ENCODE results near the gene MRPS12.
A peak's percentile ranks its signal among the peaks of the same experiment; 100 is the strongest.
"Not testable (repeated sequence)": the region's sequence is repeated elsewhere in the genome, so short reads cannot be mapped to it uniquely, and the experiment has no call there.

The MRPS12 gene

DNA sequence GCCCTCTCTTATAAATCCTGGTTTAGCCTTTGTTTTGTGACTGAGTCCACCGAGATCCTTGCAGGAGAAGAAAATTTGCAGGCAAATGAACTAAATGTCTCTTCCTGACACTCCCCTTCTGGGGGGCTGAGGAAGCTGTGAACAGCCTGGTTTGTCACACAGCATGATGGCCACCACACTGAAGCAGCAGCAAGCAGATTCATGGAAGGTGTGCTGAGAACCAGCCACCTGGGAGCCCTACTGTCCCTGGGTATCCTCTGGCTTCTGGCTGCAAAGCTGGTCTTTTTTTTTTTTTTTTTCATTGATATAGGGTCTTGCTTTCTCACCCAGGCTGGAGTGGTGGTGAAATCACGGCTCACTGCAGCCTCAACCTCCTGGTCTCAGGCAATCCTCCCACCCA, 11.2 kb downstream of the MRPS12 start:
- DNase-seq, result no peak

DNA sequence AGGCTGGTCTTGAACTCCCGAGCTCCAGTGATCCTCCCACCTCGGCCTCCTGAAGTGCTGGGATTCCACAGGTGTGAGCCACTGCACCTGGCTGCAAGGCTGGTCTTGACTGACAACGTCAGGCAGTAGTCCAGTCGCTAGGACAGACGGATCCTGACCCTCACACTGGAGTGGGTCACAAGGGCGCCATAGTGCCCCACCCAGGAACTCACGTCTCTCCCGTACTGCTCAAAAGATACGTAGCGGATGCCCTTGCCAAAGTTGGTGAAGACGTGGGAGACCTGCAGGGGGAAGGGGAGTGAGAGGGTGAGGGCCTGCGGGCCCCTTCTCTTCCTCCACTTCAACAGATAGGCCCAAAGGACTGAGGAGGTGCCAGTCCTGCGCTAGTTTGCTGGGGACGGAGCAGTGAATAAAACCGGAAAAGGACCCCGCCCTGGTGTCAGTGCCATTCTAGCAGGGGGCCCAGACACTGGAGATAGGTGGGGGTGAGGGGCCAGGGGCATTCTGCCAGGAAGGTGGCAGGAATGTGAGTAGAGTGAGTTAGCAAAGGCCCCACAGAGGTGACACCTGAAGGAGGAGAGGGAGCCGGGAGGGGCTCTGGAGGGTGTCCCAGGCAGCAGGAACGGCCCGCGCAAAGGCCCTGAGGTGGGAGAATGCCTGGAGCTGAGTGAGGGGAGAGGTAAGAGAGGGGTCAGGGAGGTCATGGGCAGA, 11.9 kb downstream of the MRPS12 start:
- DNase-seq, result no peak

DNA sequence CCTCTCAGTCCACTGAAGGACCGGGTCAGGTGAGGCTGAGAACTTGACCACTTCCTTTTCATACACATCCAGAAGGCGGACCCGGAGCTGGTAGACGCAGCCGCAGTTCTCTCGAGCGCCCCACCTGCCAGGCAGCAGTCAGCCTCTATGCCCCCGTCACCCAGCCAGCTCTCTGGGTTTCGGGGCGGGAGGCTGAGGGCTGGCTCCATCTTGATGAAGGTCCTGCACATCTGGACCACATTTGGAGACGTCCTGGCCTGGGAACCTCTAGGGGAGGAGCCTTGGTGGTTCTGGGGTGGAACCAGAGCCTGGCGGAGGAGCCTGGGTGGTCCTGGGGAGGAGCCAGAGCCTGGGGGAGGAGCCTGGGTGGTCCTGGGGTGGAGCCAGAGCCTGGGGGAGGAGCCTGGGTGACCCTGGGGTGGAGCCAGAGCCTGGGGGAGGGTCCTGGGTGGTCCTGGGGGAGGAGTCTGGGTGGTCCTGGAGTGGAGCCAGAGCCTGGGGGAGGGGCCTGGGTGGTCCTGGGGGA, 14.3 kb downstream of the MRPS12 start:
- DNase-seq, result no peak

DNA sequence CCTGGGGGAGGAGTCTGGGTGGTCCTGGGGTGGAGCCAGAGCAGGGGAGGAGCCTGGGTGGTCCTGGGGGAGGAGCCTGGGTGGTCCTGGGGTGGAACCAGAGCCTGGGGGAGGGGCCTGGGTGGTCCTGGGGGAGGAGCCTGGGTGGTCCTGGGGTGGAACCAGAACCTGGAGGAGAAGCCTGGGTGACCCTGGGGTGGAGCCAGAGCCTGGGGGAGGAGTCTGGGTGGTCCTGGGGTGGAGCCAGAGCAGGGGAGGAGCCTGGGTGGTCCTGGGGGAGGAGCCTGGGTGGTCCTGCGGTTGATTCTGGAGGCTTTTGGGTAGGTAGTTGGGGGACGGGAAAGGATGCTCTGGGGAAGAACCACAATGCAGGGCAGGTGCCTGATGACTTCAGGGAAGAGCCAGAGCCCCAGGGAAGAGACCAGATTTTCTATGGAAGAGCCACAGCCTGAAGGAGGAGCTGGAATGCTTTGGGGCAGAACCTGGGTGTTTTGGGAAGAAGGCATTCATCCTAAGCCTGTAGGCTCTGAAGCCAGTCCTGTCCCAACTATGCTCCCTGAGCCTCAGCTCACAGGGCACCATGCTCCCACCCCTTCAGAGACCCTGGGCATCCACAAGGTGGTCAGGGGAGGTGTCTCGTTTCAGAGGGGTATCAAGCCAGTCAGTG, 15.0 kb downstream of the MRPS12 start:
- DNase-seq, result no peak

DNA sequence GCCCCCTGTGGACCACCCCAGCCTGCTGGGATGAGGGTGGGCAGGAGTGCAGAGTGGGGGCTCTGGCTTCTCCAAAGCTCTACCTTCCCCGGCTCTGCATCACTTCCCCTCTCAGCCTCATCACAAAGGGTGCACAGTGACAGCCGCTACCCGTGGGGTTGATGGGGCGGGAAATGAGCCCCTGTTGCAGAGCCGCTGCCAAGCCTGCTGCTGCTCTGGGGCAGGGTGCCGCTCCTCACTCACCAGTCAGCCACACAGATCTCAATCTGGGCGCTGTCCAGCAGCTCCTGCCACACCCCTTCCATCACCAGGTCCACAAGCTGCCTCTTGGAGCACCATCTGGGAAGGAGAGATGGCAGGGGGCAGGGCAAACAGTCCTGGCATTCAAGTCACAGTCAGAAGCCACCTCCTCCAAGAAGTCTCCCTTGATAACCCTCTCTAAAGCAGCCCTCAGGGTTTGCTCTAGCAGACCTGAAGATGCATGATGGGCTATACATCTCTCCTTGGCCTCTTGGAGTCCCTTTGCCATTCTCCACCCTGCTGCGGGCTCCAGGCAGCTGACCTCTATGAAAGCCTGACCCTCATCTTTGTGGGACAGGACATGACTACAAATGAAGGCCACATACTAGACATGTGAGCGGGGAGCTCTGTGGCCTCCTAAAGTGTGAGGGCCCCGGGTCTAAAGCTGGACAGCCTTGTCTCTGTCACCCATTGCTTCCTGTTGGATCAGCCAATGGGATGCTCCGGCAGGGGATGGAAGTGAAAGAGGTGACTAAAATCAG, 15.7 kb downstream of the MRPS12 start:
- no peak for DNase-seq

DNA sequence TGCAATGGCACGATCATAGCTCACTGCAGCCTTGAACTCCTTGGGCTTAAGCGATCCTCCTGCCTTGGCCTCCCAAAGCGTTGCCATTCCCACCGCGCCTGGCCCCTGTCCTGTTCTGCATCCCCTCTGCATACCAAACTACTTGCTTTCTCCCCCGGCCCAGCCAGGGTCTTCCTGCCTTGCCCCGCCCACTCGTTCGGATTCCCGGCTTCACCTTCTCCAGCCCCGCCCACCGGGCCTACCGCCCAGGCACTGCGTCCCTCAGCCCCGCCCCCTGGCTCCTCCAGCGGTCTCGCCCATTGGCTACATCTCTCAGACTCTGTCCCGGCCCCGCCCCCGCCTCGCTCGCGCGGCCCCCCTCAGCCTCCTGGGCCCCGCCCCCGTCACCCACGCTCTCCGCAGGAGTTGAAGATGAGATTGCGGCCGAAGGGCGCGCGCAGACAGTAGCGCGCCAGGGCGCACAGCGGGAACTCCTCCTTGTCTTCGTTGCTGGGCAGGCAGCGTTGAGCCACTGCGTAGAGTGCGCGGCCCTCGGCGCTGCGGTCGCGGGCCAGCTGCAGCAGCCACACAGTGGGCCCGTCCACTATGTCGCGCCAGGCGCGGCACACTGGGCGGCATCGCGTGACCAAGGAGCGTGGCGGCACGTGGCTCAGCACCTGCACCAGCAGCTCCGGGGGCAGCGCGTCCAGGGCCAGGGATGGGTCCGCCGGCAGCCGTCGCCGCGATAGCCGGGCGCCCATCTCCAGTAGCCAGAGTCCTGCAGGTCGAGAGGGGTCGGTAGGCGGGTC, 19.0 kb downstream of the MRPS12 start:
- no peak for DNase-seq

DNA sequence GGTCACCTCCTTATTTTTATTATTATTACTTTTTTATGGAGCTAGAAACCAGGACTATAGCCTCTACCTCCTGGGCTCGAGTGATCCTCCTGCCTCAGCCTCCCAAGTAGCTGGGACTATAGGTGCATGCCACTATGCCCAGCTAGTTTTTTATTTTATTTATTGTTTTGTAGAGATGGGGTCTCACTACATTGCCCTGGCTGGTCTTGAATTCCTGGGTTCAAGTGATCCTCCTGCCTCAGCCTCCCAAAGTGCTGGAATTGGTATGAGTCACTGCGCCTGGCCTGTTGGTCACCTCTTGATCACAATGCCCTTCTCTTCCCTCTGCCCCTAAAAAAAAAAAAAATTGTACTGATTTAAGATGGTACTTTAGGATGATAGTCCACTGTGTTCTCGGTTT, 20.4 kb downstream of the MRPS12 start:
- DNase-seq, result no peak

DNA sequence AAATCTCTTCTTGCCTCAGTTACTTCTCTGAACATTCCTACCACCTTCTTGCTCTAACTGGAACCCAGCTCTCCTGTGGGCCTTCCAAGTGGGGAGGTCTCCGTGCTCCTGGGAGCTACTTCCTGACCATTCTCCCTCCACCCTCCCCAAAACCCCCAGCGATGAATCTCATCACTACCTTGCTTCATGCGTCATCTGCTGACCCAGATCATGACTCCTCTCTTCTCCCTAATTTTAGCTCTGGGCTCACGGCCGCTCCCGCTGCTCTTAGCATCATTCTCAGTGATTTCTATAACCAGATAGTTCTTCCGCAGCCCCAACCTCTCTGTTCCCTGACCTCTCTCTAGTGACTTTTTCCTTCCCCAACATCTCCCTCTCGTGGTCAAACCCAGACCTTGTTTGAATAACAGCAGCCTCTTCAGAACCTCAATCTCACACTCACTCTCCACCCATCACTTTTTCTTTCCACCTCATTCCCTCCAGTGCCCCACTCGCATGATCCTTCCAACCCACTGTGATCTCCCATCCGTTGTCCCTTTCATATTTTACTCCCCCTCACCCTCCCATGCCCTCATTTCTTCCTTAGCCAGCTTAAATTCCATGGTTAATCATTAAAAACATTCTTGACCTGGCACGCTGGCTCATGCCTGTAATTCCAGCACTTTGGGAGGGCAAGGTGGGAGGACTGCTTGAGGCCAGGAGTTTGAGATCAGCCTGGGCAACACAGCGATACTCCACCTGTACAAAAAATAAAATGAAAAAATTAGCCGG, 21.8 kb downstream of the MRPS12 start:
- DNase-seq, result peak; percentile 43 to 47

DNA sequence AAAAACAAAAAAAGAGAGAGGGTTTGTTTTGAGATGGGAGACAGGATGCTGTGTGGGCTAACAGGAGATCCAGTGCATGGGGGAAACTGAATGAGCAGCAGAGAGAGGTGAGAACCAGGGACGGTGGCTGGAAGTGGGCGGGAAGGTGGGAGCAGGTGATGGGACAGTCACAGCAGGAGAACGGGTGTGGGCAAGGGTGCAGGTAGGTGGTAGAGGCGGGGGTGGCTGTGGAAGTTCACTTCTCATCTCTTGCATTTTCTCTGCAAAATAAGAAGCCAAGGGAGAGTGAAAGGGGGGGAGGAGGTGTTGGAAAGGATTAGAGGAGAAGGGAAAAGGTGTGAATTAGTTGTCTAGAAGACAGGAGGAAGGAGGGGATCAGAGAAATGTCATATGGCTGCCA, 22.9 kb downstream of the MRPS12 start:
- no peak for DNase-seq

DNA sequence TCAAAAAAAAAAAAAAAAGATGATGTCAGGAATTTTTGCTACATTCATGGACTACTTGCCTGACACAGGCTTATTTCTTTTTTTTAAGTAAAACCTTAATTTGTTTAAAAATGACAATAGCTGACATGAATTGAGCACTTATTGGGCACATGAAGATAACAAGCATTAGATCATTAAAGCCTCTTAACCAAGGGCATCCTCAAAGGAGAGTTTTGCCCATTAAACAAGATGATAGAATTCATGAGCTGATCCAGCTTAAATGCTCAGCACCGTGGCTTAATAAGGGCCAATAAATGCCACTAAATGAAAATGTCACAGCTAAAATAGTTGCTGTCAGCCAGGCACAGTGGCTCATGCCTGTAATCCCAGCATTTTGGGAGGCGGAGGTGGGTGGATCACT, 25.5 kb downstream of the MRPS12 start:
- no peak for DNase-seq

DNA sequence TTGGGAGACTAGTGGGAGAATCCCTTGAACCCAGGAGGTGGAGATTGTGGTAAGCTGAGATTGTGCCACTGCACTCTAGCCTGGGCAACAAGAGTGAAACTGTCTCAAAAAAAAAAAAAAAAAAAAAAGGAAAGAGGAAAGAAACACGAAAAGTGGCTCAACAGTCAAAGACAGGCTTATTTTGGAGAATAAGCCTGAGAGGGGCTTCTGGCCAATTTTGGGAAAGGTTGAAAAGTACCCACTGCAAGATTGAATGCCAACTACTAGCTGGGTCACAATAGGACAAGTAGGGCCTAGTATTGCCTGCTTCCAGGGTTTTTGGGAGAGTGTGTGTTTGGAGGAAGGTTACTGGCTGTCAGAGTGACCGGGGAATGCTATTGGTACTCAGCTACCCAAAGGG, 27.6 kb downstream of the MRPS12 start:
- no peak for DNase-seq

DNA sequence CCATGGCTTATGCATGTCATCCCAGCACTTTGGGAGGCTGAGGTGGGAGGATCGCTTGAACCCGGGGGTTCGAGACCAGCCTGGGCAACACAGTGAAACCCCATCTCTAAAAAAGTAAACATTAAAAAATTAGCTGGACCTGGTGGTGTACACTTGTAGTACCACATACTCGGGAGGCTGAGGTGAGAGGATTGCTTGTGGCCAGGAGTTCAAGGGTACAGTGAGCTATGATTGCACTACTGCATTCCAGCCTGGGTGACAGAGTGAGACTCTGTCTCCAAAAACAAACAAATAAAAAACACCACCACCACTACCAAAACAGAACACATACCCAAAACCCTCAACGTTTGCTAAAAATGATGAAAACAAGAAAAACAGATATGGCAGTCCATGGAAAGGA, 28.9 kb downstream of the MRPS12 start:
- no peak for DNase-seq

DNA sequence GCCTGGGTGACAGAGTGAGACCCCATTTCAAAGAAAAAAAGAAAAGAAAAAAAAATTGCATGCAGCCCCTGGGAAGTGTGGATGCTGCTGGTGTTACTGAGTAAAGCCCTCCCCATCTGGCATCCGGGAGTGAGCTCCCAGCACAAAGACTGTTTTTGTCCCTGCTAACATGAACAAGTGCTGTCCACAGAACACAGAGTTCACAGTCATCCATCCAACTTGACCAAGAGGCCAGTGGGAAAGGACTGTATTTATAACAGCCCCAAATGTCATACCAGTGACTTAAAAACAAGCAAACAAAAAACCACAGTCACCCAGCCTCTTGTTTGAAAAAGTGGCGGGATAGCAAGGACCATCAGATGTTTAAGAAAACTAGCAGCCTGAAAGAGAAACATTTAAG, 34.0 kb downstream of the MRPS12 start:
- DNase-seq, result no peak

DNA sequence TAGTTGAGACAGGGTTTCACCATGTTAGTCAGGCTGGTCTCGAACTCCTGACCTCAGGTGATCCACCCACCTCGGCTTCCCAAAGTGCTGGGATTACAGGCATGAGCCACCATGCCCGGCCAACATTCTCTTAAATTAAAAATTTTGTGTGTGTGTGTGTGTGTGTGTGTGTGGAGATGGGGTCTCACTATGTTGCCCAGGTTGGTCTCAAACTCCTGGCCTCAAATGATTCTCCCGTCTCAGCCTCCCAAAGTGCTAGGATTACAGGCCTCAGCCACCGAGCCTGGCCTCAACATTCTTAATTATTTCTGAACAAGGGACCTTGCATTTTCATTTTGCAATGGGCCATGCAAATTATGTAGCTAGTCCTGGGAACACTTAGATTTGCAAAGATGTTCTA, 35.4 kb downstream of the MRPS12 start:
- DNase-seq, result not testable (repeated sequence)

DNA sequence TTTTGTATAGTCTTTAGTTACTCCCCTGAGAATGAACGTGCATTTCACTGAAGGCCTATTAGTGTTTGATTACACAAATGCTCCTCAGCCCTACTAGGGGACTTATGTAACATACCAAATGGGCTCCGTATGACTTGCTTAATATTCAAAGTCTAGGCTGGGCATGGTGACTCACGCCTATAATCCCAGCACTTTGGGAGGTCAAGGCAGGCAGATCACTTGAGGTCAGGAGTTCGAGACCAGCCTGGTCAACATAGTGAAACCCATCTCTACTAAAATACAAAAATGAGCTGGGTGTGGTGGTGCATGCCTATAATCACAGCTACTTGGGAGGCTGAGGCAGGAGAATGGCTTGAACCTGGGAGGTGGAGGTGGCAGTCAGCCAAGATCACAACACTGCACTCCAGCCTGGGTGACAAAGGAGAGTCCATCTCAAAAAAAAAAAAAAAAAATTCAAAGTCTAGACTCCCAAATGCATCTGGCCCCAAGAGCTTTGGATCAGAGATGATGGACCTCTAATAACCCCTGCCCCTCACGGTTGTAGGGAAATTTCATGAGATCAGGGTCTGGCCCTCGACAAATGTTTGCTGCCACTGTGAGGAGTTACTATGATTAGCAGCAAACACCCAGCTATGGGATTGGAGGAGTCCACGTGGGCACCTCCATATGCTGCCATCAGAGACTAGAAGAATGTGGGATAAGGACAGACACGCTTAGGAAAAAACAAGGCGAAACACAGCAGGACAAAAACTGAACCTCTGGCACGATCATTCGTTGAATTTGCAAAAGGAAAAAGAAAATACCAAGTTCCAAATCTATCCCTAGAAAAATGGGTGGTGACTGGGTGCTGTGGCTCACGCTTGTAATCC, 40.2 kb downstream of the MRPS12 start:
- DNase-seq, result no peak

DNA sequence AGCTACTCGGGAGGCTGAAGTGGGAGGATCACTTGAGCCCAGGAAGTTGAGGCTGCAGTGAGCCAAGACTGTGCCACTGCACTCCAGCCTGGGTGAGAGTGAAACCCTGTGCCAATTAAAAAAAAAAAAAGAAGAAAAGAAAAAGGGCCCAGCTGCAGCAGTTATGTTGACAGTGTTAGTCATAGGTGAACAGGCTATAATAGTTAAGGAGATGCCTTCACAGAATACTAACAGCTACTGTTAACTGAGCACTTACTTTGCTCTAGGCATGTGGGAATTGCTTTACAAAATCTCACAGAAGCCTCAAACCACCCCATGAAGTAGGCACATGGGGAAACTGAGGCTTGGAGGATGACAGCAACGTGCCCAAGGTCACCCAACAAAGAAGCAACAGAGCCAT, 40.9 kb downstream of the MRPS12 start:
- no peak for DNase-seq

DNA sequence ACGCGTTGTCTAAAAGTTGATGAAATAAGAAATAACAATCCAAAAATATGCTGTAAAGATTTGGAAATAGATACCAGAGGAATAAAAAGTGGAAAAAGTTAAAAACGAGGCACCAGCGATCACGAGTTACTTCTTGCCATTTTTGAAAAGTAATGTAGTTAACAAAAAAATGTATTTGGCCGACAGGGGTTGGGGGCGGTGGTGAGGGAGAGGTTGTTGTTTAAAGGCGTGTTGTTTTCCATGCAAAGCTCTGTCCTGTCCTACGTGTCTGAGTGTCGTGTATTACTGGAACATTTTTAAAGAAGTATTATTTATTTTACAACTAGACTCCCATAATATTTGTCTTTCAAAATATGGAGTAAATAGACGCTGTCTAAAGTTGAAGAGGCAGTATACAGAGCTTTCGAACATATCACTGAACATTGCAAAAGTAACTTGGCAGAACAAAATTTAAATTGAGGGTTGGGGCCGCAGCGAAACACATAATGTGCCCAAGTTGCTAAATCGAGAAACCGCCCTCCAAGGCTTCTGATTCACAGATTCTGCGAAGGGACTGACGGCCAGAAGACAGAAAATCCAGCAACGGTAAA, 44.0 kb downstream of the MRPS12 start:
- no peak for DNase-seq

DNA sequence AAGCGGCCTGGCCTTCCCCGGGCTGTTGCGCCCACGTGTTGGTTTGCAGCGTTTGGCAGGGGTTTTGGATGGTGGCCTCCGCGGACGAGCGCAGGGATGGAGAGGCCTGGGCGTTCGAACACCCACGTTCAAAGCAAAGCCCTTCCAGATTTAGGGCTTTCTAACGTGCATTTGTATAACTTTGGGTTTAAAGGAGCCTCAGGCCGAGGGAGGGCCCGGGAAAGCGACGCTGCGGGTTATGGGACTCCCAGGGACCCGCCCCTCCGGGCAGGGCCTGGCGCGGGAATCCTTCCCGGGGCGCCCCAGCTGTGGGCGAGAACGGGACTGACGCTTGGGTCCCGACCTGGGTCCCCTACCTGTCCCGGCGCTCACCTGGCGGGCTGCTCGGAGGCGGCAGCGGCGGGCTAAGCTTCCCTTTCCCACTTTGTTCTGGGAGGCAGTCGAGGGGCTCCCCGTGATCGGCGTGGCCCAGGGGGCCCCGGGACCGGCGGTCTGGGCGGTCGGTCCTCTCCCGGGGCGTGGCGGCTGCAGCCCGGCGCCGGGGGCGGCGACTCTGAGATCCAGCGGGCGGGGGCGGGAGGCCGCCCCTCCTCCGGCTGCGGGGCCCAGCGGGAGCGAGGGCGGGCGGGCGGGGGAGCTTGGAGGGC, 44.6 kb downstream of the MRPS12 start, which contains the start of gene FBXO17:
FBXO17 (minus strand) TSS at position 529 of the 647 bp plus-strand sequence. CDS start 25,423 bp downstream, outside the sequence.
- DNase-seq, result no peak

DNA sequence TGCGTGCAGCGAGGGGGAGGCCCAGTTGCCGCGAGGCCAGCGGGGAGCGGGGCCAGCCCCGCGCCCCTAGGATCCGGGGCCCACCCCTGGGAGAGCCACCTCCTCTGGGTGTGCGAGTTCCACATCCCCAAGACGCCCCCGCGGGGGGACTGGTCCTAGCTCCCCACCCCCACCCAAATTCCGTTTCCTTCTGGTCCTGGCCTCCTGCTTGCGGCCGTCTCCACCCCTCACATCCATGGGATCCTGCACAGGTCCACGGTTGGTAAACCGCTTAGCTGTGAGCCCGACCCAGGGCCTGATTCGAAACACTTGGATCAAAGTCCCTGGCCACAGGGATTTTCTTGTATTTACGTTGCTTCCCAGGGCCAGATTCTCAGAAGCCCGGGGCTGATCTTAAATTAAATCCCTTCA, 45.1 kb downstream of the MRPS12 start:
- no peak for DNase-seq
